Ishikawa (cell line): ENCODE measurements around the gene PAPPA.

Experiments used
- CEBPB ChIP-seq: IDR thresholded peaks from 2 replicates; pipeline ENCODE4 v1.6.1; 2012
- CREB1 ChIP-seq: IDR thresholded peaks from 2 replicates; pipeline ENCODE4 v1.6.1; 2012; ENCODE audit warnings: low read depth
- EGR1 ChIP-seq: IDR thresholded peaks from 2 replicates; pipeline ENCODE4 v1.6.1; 2012
- EP300 ChIP-seq: IDR thresholded peaks from 2 replicates; pipeline ENCODE4 v1.6.1; 2012; ENCODE audit warnings: borderline replicate concordance
- FOXM1 ChIP-seq: IDR thresholded peaks from 2 replicates; pipeline ENCODE4 v1.6.1; 2012; ENCODE audit warnings: low read depth, borderline replicate concordance
- NFIC ChIP-seq: IDR thresholded peaks from 2 replicates; pipeline ENCODE4 v1.6.1; 2012
- RAD21 ChIP-seq: IDR thresholded peaks from 2 replicates; pipeline ENCODE4 v1.6.1; 2012; ENCODE audit warnings: low read depth
- TAF1 ChIP-seq: IDR thresholded peaks from 2 replicates; pipeline ENCODE4 v1.6.1; 2012; ENCODE audit warnings: low read depth, mild to moderate bottlenecking
- TCF12 ChIP-seq: IDR thresholded peaks from 2 replicates; pipeline ENCODE4 v1.6.1; 2012; ENCODE audit warnings: low read depth
- TEAD4 ChIP-seq: IDR thresholded peaks from 2 replicates; pipeline ENCODE4 v1.6.1; 2012
- YY1 ChIP-seq: IDR thresholded peaks from 2 replicates; pipeline ENCODE4 v1.6.1; 2012; ENCODE audit warnings: low read depth
- ZBTB7A ChIP-seq: IDR thresholded peaks from 2 replicates; pipeline ENCODE4 v1.6.1; 2012; ENCODE audit warnings: low read depth
- TF ChIP-seq, protein P1 (sequence below): IDR thresholded peaks from 2 replicates; pipeline ENCODE4 v1.6.1; 2012
- TF ChIP-seq, protein P2 (sequence below): IDR thresholded peaks from 2 replicates; pipeline ENCODE4 v1.6.1; 2012
- TF ChIP-seq, protein P3 (sequence below): IDR thresholded peaks from 2 replicates; pipeline ENCODE4 v1.6.1; 2012; ENCODE audit warnings: low read depth, mild to moderate bottlenecking

PAPPA gene

GRCh38 chr9:116141864-116142561, 11.6 kb upstream of the PAPPA start:
- TF ChIP-seq, protein P1, sequence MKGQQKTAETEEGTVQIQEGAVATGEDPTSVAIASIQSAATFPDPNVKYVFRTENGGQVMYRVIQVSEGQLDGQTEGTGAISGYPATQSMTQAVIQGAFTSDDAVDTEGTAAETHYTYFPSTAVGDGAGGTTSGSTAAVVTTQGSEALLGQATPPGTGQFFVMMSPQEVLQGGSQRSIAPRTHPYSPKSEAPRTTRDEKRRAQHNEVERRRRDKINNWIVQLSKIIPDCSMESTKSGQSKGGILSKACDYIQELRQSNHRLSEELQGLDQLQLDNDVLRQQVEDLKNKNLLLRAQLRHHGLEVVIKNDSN, result no peak
- TF ChIP-seq CEBPB (no peak), EGR1 (no peak), TEAD4 (no peak), FOXM1 (no peak), ZBTB7A (no peak), CREB1 (no peak), TCF12 (no peak), TAF1 (no peak), NFIC (no peak), RAD21 (no peak), EP300 (no peak), YY1 (no peak)
- TF ChIP-seq, protein P2, sequence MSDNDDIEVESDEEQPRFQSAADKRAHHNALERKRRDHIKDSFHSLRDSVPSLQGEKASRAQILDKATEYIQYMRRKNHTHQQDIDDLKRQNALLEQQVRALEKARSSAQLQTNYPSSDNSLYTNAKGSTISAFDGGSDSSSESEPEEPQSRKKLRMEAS, result no peak
- TF ChIP-seq, protein P3, sequence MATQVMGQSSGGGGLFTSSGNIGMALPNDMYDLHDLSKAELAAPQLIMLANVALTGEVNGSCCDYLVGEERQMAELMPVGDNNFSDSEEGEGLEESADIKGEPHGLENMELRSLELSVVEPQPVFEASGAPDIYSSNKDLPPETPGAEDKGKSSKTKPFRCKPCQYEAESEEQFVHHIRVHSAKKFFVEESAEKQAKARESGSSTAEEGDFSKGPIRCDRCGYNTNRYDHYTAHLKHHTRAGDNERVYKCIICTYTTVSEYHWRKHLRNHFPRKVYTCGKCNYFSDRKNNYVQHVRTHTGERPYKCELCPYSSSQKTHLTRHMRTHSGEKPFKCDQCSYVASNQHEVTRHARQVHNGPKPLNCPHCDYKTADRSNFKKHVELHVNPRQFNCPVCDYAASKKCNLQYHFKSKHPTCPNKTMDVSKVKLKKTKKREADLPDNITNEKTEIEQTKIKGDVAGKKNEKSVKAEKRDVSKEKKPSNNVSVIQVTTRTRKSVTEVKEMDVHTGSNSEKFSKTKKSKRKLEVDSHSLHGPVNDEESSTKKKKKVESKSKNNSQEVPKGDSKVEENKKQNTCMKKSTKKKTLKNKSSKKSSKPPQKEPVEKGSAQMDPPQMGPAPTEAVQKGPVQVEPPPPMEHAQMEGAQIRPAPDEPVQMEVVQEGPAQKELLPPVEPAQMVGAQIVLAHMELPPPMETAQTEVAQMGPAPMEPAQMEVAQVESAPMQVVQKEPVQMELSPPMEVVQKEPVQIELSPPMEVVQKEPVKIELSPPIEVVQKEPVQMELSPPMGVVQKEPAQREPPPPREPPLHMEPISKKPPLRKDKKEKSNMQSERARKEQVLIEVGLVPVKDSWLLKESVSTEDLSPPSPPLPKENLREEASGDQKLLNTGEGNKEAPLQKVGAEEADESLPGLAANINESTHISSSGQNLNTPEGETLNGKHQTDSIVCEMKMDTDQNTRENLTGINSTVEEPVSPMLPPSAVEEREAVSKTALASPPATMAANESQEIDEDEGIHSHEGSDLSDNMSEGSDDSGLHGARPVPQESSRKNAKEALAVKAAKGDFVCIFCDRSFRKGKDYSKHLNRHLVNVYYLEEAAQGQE, result no peak

DNA sequence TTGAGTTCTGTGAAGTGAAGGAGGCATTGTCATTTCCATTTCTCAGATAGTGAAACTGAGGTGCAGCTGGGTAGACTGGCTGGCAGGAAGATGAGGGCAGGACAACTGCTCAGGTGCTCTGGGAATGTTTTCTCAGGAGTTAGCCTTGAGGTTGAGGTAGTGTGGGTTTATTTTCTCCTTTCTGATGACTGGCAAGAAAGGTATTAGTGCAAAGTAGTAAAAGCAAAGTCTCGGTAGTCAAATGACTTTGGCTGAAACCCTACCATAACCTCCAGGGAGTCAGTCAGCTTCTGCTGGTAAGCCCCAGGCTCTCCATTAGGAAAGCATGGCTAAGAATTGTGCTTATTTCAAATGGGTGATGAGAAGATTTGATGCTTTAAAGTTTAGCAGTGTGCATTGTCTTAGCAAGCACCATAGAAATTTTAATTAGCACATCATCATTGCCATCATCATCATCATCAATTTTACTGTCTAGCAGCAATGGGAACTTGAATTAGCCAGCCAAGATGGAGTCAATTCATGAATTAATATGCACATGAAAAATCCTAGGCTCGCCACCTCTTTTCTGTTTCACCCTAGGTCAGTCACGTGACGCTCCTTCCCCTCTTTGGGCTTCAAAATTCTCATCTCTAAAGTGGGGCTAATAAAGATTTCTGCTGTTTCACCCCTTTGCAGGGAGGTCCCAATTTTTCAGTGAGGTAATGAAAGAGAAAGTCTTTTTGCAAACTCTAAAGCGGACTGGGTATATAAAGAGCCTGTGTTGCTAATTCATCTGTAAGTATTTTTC, 10.7 kb upstream of the PAPPA start:
- TF ChIP-seq, protein P2, result no peak
- TF ChIP-seq TAF1 (no peak), TEAD4 (no peak), NFIC (no peak), CREB1 (no peak), TCF12 (no peak), EGR1 (no peak), ZBTB7A (no peak), YY1 (no peak), EP300 (no peak)
- TF ChIP-seq, protein P1, result no peak; the same call in 1 of the 2 replicates

DNA sequence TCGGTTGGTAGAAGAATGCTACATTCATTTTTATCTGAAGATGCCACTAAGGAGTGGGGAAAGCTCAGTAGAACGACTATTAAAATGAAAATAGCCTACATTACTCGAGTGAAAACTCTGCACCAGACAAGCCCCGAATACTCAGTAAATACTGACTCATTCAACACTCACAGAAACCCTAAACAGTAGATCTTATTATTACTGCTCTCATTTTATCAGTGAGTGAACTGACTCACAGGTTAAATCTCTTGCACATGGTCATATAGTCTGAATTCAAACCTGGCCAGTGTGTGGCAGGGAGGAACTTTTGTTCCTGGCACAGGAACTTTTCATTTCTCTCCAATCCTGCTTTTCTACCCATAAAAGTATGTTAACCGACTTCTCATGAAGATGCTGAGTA, 9.6 kb upstream of the PAPPA start:
- no peak for TF ChIP-seq CEBPB
- TF ChIP-seq TCF12, result no peak
- no peak for TF ChIP-seq TAF1
- no peak for TF ChIP-seq RAD21
- no peak for TF ChIP-seq EP300
- TF ChIP-seq, protein P2, result no peak
- no peak for TF ChIP-seq YY1
- no peak for TF ChIP-seq TEAD4
- TF ChIP-seq ZBTB7A, result no peak
- no peak for TF ChIP-seq NFIC
- TF ChIP-seq, protein P3, result no peak
- TF ChIP-seq CREB1, result no peak
- TF ChIP-seq FOXM1, result no peak
- no peak for TF ChIP-seq EGR1
- TF ChIP-seq, protein P1, result no peak

GRCh38 chr9:116144555-116144954, 9.0 kb upstream of the PAPPA start:
- TF ChIP-seq RAD21, result no peak
- TF ChIP-seq EGR1, result no peak
- TF ChIP-seq CREB1, result no peak
- TF ChIP-seq TEAD4, result no peak
- no peak for TF ChIP-seq NFIC
- TF ChIP-seq, protein P3, result no peak
- no peak for TF ChIP-seq TCF12
- TF ChIP-seq TAF1, result no peak
- TF ChIP-seq, protein P1, result no peak
- TF ChIP-seq CEBPB, result no peak
- TF ChIP-seq, protein P2, result no peak
- no peak for TF ChIP-seq ZBTB7A
- TF ChIP-seq FOXM1, result no peak
- no peak for TF ChIP-seq YY1
- TF ChIP-seq EP300, result no peak
